HG03469 (cell line): ENCODE measurements around the gene IST1.
A peak's percentile ranks its signal among the peaks of the same experiment; 100 is the strongest.
"Not testable (repeated sequence)": the region's sequence is repeated elsewhere in the genome, so short reads cannot be mapped to it uniquely, and the experiment has no call there.

Experiments
- ATAC-seq: cut with Tn5 transposase; IDR thresholded peaks from one replicate; pipeline ENCODE4 v1.9.1; 2021; ENCODE audit warnings: mild to moderate bottlenecking, moderate library complexity, moderate number of reproducible peaks; ENCODE audit not compliant: unreplicated experiment

The IST1 gene

GRCh38 chr16:71894921-71895678, at the start of gene IST1:
Gene IST1, plus strand, starts transcription at chr16:71895531. Its CDS starts 20,110 bp downstream, at chr16:71915641.
- peak; percentile 61 for ATAC-seq

- ATAC-seq = peak; percentile 57
Observed at GRCh38 chr16:71845639-71846430, 49.5 kb upstream of the IST1 start, which contains the start of gene ATXN1L. Gene ATXN1L, plus strand, starts transcription at chr16:71845976. Its CDS starts 3,765 bp downstream, at chr16:71849741.

- ATAC-seq = no peak
Observed at GRCh38 chr16:71846431-71846830, 48.9 kb upstream of the IST1 start.

GRCh38 chr16:71847096-71847495, 48.2 kb upstream of the IST1 start:
- no peak for ATAC-seq

GRCh38 chr16:71848622-71849021, 46.7 kb upstream of the IST1 start:
- ATAC-seq = no peak

- no peak for ATAC-seq
Observed at GRCh38 chr16:71851746-71852145, 43.6 kb upstream of the IST1 start.

GRCh38 chr16:71852158-71852557, 43.2 kb upstream of the IST1 start:
- ATAC-seq = no peak

- ATAC-seq = no peak
Observed at GRCh38 chr16:71852561-71852960, 42.8 kb upstream of the IST1 start.

- ATAC-seq = peak; percentile 46
Observed at GRCh38 chr16:71853413-71853812, 41.9 kb upstream of the IST1 start.

- no peak for ATAC-seq
Observed at GRCh38 chr16:71854369-71854948, 40.9 kb upstream of the IST1 start.

GRCh38 chr16:71855937-71856662, 39.2 kb upstream of the IST1 start:
- ATAC-seq = no peak

GRCh38 chr16:71859762-71860521, 35.4 kb upstream of the IST1 start:
- ATAC-seq = no peak

GRCh38 chr16:71863995-71864394, 31.3 kb upstream of the IST1 start:
- no peak for ATAC-seq

GRCh38 chr16:71865173-71865863, 30.0 kb upstream of the IST1 start:
- no peak for ATAC-seq

- ATAC-seq = not testable (repeated sequence)
Observed at GRCh38 chr16:71867175-71867574, 28.2 kb upstream of the IST1 start.

- ATAC-seq = no peak
Observed at GRCh38 chr16:71867939-71868338, 27.4 kb upstream of the IST1 start.

GRCh38 chr16:71869089-71869488, 26.2 kb upstream of the IST1 start:
- no peak for ATAC-seq

- no peak for ATAC-seq
Observed at GRCh38 chr16:71870818-71871217, 24.5 kb upstream of the IST1 start.

- ATAC-seq = no peak
Observed at GRCh38 chr16:71873199-71873598, 22.1 kb upstream of the IST1 start.

- ATAC-seq = no peak
Observed at GRCh38 chr16:71878911-71879310, 16.4 kb upstream of the IST1 start.
